ENCODE results near the gene MBD4. TPM values are rescaled to one million over a fixed set of nuclear protein-coding genes. Genes with fewer than 3 reads are reported as not detected.

MBD4 gene
- total RNA-seq, 1 experiment from 2014 or later = 40.1 TPM

GRCh38 chr3:129419476-129419875 lies 20.3 kb downstream of the MBD4 start:
- no peaks in the 10 kb centered on the region for H3K79me1 ChIP-seq (ENCODE audit: insufficient read depth, low read depth, low read length, poor library complexity, severe bottlenecking)
- no peak for DNase-seq
- H3K9ac ChIP-seq (ENCODE audit: extremely low read depth, insufficient read length, low read length) = no peak overlapping the region
- H3K27ac Mint-ChIP-seq = no peak overlapping the region
- peaks cover 3% of the 10 kb centered on the region; the same call in 1 of the 2 replicates for H3K27me3 ChIP-seq (ENCODE audit: insufficient read depth, low read length)
- TF ChIP-seq CTCF (conservative IDR thresholded peaks at IDR 0.05) = no peak
- H3K14ac ChIP-seq (ENCODE audit: insufficient read depth, low read length) = no peak overlapping the region; the same call in 1 of the 2 replicates
- H2BK5ac ChIP-seq (ENCODE audit: insufficient read length, low read length) = no peak overlapping the region
- H3K79me2 ChIP-seq (ENCODE audit: insufficient read depth, low read length) = no peaks in the 10 kb centered on the region
- no peaks in the 10 kb centered on the region for H4K20me1 ChIP-seq (ENCODE audit: control insufficient read depth, insufficient read depth, insufficient read length)
- H2BK12ac ChIP-seq (ENCODE audit: insufficient read length, low read depth, low read length) = no peak overlapping the region
- H3K9me3 Mint-ChIP-seq = peaks cover 0 to 2% of the 10 kb centered on the region in 2 experiments; a peak in 1 of 5 replicates
- H2BK120ac ChIP-seq (ENCODE audit: low read depth, low read length, poor library complexity, severe bottlenecking) = no peak overlapping the region
- no CpG with 5 or more reads among the region's 4 CpGs for WGBS (ENCODE audit: extremely low coverage, insufficient read length, low lambda C conversion rate)
- H3K4me3 Mint-ChIP-seq = no peak overlapping the region
- peaks cover 18 to 23% of the 10 kb centered on the region in 2 experiments for H3K4me1 Mint-ChIP-seq
- H3K56ac ChIP-seq (ENCODE audit: insufficient read length, low read depth, low read length) = no peak overlapping the region
- no peak overlapping the region for H2AK5ac ChIP-seq (ENCODE audit: insufficient read length, low read length)
- H3K9me3 ChIP-seq (ENCODE audit: control insufficient read depth, low read depth, low read length) = no peaks in the 10 kb centered on the region
- H2AFZ ChIP-seq (ENCODE audit: low read length) = no peak overlapping the region
- H3K27me3 Mint-ChIP-seq (ENCODE audit: low read depth) = peaks cover 49% of the 10 kb centered on the region
- H3K23me2 ChIP-seq (ENCODE audit: insufficient read length, low read depth, low read length, poor library complexity, severe bottlenecking) = no peaks in the 10 kb centered on the region
- H2BK20ac ChIP-seq (ENCODE audit: low read depth, low read length, poor library complexity, severe bottlenecking) = no peak overlapping the region
- no peak overlapping the region for H3K27ac ChIP-seq (ENCODE audit: insufficient read length, low read depth, low read length)
- H3K4me1 ChIP-seq (ENCODE audit: insufficient read depth, low read length) = peaks cover under 1% of the 10 kb centered on the region; the same call in 1 of the 2 replicates
- H2BK15ac ChIP-seq (ENCODE audit: low read depth, low read length) = no peak overlapping the region
- H3K23ac ChIP-seq (ENCODE audit: insufficient read length, low read depth, low read length) = no peak overlapping the region
- no peak overlapping the region for H3T11ph ChIP-seq (ENCODE audit: low read length)
- H4K91ac ChIP-seq (ENCODE audit: insufficient read length, low read depth, low read length) = no peak overlapping the region
- H4K8ac ChIP-seq (replicated peaks; ENCODE audit: insufficient read length, low read depth, low read length) = no peak overlapping the region
- no peak overlapping the region for H4K5ac ChIP-seq (ENCODE audit: insufficient read length, low read depth, low read length)
- H3K36me3 Mint-ChIP-seq (ENCODE audit: insufficient read depth in 1 of 3, low read depth in 3 of 3) = no peaks in the 10 kb centered on the region
- H3K18ac ChIP-seq (ENCODE audit: insufficient read length, low read depth, low read length) = no peak overlapping the region
- H3K4ac ChIP-seq (ENCODE audit: low read depth, low read length) = no peak overlapping the region
- H3K4me2 ChIP-seq (ENCODE audit: insufficient read depth, insufficient read length, low read length) = no peak overlapping the region

All from H9 (cell line).